Liver (tissue), 2 donors: ENCODE measurements around the gene ATP4A.

Source experiments
- ZBTB33 ChIP-seq: IDR thresholded peaks from 2 replicates; pipeline ENCODE4 v1.6.1; 2016; ENCODE audit warnings: antibody characterized with exemption
- TF ChIP-seq, protein P1 (sequence below): fragments of 150-350 bp; IDR thresholded peaks from 2 replicates; pipeline ENCODE4 v1.5.1; 2017; ENCODE audit warnings: improper control_type of control experiment, low read depth, low read length; ENCODE audit not compliant: missing input control
- donor health status: healthy.

DNA sequence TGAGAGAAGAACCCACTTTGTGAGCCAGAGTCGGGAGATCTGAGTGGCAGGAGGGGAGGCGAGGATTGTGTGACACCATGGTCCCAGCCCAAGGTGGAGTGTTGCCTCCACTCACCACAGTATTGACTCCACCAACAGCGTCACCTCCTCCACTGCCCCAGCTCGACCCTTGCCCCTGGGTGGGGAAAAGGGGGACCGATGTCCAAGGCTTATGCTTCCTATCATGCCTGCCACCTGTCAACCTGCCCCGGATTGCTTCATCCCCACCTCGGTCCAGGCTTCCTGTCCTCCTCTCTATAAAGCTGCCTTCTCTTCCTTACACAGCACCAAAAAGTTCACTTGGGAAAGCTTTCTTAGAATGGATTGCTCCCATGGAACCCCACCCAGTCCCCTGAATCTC, 57.4 kb downstream of the ATP4A start:
- TF ChIP-seq, protein P1, sequence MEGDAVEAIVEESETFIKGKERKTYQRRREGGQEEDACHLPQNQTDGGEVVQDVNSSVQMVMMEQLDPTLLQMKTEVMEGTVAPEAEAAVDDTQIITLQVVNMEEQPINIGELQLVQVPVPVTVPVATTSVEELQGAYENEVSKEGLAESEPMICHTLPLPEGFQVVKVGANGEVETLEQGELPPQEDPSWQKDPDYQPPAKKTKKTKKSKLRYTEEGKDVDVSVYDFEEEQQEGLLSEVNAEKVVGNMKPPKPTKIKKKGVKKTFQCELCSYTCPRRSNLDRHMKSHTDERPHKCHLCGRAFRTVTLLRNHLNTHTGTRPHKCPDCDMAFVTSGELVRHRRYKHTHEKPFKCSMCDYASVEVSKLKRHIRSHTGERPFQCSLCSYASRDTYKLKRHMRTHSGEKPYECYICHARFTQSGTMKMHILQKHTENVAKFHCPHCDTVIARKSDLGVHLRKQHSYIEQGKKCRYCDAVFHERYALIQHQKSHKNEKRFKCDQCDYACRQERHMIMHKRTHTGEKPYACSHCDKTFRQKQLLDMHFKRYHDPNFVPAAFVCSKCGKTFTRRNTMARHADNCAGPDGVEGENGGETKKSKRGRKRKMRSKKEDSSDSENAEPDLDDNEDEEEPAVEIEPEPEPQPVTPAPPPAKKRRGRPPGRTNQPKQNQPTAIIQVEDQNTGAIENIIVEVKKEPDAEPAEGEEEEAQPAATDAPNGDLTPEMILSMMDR: no peak
- TF ChIP-seq ZBTB33: no peak
